Measurements from ENCODE around the gene ART4. TPM values are rescaled to one million over a fixed set of nuclear protein-coding genes. Genes with fewer than 3 reads are reported as not detected.

ART4 gene
- total RNA-seq, 4 donors from 2014 or later = 0.13 to 1.7 (median 0.62) TPM

DNA sequence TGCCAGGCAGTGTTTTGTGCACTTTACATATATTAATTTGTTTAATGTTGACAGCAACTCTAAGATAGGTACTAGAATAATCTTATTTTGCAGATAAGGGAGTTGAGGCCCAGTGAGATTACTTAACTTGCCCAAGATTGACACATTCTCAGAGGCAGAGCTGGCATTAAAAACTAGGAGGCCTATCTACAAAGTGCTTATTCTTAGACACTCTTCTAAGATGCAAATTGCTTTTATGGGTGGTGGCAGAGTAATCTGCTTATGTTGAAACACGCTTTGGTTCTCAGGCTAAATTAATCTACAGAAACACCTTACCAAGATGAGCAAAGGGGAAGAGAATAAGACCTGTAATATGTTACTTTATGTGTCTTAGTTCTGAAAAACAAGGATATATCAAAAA lies 35.2 kb upstream of the ART4 start:
- WGBS, 2 donors (ENCODE audit: low coverage in 1 of 2) = 86 to 89% methylated on average over 1 of the region's 1 CpG
- Histone ChIP-seq H3K36me3 (peaks cover 0 to 13% of the 10 kb centered on the region in 2 donors), H3K27me3 (no peaks in the 10 kb centered on the region), H3K9me3 (no peaks in the 10 kb centered on the region), H3K4me3 (no peak overlapping the region), H3K4me1 (peaks cover 0 to 4% (median 0%) of the 10 kb centered on the region in 3 donors), H3K27ac (no peak overlapping the region)
- ATAC-seq = no peak
- no peak for TF ChIP-seq CTCF (IDR thresholded peaks at IDR 0.05)
- no peak for TF ChIP-seq EP300 (IDR thresholded peaks at IDR 0.05)
- no peak for TF ChIP-seq POLR2A (IDR thresholded peaks at IDR 0.05)
- no peak for TF ChIP-seq POLR2AphosphoS5 (IDR thresholded peaks at IDR 0.05)

- H3K27ac ChIP-seq = no peak overlapping the region
- 44 to 71% methylated on average over 1 to 2 of the region's 2 CpGs for WGBS, 2 donors (ENCODE audit: low coverage in 1 of 2)
- no peak for ATAC-seq
- TF ChIP-seq CTCF (IDR thresholded peaks at IDR 0.05) (no peak), EP300 (IDR thresholded peaks at IDR 0.05) (no peak), POLR2AphosphoS5 (IDR thresholded peaks at IDR 0.05) (no peak), POLR2A (IDR thresholded peaks at IDR 0.05) (no peak)
- no peak overlapping the region for H3K4me3 ChIP-seq
- H3K36me3 ChIP-seq = peaks cover 0 to 6% of the 10 kb centered on the region in 2 donors
- H3K9me3 ChIP-seq = no peaks in the 10 kb centered on the region
- H3K4me1 ChIP-seq = peaks cover 0 to 4% (median 0%) of the 10 kb centered on the region in 3 donors
- no peaks in the 10 kb centered on the region for H3K27me3 ChIP-seq
These were observed 33.5 kb upstream of the ART4 start for GRCh38 chr12:14876833-14877232.

GRCh38 chr12:14874882-14875281 lies 31.6 kb upstream of the ART4 start:
- WGBS, 2 donors (ENCODE audit: low coverage in 1 of 2) = 60 to 63% methylated on average over 3 of the region's 3 CpGs

DNA sequence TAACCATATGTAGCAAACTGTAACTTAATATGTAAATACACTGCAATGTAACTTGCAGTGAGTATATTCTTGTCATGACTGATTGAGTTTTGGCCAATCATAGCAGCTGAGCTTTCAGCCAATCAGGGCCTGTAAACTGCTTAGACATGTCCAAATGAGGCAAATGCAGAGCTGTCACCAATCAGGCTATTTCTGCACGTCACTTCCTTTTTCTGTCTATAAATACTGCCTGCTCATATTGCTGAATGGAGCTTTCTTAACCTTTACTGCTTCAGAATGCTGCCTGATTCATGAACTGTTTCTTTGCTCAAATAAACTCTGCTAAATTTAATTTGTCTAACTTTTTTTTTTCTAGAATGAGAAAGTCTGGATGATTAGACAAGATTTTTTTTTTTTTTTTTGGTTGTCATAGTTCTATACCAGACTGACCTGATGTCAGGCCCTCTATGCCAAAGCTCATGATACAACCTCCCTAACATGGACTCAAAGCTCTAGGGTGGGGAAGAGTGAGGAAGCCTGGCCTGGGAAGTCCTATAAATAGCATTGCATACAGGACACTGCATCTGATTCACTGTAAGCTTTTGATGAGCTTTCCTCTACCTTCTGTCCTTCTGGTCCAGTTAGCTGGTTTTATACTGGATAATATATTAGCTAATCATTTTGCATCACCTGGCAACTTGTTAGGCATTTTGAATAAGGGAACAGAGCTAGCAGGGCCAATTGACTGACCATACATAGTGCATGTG lies 30.3 kb upstream of the ART4 start:
- Histone ChIP-seq H3K4me1 (peaks cover 0 to 9% (median 0%) of the 10 kb centered on the region in 3 donors), H3K36me3 (no peaks in the 10 kb centered on the region), H3K27ac (no peak overlapping the region), H3K4me3 (no peak overlapping the region), H3K27me3 (no peaks in the 10 kb centered on the region), H3K9me3 (no peaks in the 10 kb centered on the region)
- no peak for ATAC-seq
- WGBS, 2 donors (ENCODE audit: low coverage in 1 of 2) = 8 to 20% methylated on average over 1 of the region's 1 CpG
- no peak for TF ChIP-seq EP300 (IDR thresholded peaks at IDR 0.05)
- TF ChIP-seq POLR2A (IDR thresholded peaks at IDR 0.05) = no peak
- no peak for TF ChIP-seq POLR2AphosphoS5 (IDR thresholded peaks at IDR 0.05)
- no peak for TF ChIP-seq CTCF (IDR thresholded peaks at IDR 0.05)

More at GRCh38 chr12:14874882-14875281, 31.6 kb upstream of the ART4 start:
- no peaks in the 10 kb centered on the region for H3K27me3 ChIP-seq
- no peak for ATAC-seq
- no peak overlapping the region for H3K27ac ChIP-seq
- peaks cover 0 to 9% (median 0%) of the 10 kb centered on the region in 3 donors for H3K4me1 ChIP-seq
- no peak overlapping the region for H3K4me3 ChIP-seq
- no peaks in the 10 kb centered on the region for H3K9me3 ChIP-seq
- no peaks in the 10 kb centered on the region for H3K36me3 ChIP-seq
- TF ChIP-seq POLR2AphosphoS5 (IDR thresholded peaks at IDR 0.05) (no peak), POLR2A (IDR thresholded peaks at IDR 0.05) (no peak), EP300 (IDR thresholded peaks at IDR 0.05) (no peak), CTCF (IDR thresholded peaks at IDR 0.05) (no peak)

- Histone ChIP-seq H3K27me3 (no peaks in the 10 kb centered on the region), H3K27ac (no peak overlapping the region), H3K9me3 (peaks cover 0 to 2% (median 0%) of the 10 kb centered on the region in 3 donors), H3K4me1 (peaks cover 0 to 9% (median 0%) of the 10 kb centered on the region in 3 donors), H3K36me3 (no peaks in the 10 kb centered on the region), H3K4me3 (no peak overlapping the region)
- 57 to 63% methylated on average over 1 of the region's 1 CpG for WGBS, 2 donors (ENCODE audit: low coverage in 1 of 2)
- TF ChIP-seq POLR2AphosphoS5 (IDR thresholded peaks at IDR 0.05) (no peak), CTCF (IDR thresholded peaks at IDR 0.05) (no peak), EP300 (IDR thresholded peaks at IDR 0.05) (no peak), POLR2A (IDR thresholded peaks at IDR 0.05) (no peak)
- no peak for ATAC-seq
These were observed 28.6 kb upstream of the ART4 start for GRCh38 chr12:14871886-14872285.
